ENCODE measurements around the gene DMD.

- TF ChIP-seq, protein P1, sequence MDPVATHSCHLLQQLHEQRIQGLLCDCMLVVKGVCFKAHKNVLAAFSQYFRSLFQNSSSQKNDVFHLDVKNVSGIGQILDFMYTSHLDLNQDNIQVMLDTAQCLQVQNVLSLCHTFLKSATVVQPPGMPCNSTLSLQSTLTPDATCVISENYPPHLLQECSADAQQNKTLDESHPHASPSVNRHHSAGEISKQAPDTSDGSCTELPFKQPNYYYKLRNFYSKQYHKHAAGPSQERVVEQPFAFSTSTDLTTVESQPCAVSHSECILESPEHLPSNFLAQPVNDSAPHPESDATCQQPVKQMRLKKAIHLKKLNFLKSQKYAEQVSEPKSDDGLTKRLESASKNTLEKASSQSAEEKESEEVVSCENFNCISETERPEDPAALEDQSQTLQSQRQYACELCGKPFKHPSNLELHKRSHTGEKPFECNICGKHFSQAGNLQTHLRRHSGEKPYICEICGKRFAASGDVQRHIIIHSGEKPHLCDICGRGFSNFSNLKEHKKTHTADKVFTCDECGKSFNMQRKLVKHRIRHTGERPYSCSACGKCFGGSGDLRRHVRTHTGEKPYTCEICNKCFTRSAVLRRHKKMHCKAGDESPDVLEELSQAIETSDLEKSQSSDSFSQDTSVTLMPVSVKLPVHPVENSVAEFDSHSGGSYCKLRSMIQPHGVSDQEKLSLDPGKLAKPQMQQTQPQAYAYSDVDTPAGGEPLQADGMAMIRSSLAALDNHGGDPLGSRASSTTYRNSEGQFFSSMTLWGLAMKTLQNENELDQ (CRISPR knock-in tag; IDR thresholded peaks at IDR 0.05; ENCODE audit: borderline replicate concordance): no peak
- TF ChIP-seq, protein P2, sequence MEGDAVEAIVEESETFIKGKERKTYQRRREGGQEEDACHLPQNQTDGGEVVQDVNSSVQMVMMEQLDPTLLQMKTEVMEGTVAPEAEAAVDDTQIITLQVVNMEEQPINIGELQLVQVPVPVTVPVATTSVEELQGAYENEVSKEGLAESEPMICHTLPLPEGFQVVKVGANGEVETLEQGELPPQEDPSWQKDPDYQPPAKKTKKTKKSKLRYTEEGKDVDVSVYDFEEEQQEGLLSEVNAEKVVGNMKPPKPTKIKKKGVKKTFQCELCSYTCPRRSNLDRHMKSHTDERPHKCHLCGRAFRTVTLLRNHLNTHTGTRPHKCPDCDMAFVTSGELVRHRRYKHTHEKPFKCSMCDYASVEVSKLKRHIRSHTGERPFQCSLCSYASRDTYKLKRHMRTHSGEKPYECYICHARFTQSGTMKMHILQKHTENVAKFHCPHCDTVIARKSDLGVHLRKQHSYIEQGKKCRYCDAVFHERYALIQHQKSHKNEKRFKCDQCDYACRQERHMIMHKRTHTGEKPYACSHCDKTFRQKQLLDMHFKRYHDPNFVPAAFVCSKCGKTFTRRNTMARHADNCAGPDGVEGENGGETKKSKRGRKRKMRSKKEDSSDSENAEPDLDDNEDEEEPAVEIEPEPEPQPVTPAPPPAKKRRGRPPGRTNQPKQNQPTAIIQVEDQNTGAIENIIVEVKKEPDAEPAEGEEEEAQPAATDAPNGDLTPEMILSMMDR (CRISPR knock-in tag; IDR thresholded peaks at IDR 0.05): no peak
- TF ChIP-seq JUNB (CRISPR knock-in tag; IDR thresholded peaks at IDR 0.05; ENCODE audit: borderline replicate concordance) (no peak), IRF2 (CRISPR knock-in tag; IDR thresholded peaks at IDR 0.05) (no peak), ZZZ3 (CRISPR knock-in tag; IDR thresholded peaks at IDR 0.05; ENCODE audit: borderline replicate concordance) (no peak), IKZF1 (IDR thresholded peaks at IDR 0.05) (no peak), SIN3A (IDR thresholded peaks at IDR 0.05; ENCODE audit: borderline replicate concordance, low read depth, low read length) (no peak), CHD2 (IDR thresholded peaks at IDR 0.05; ENCODE audit: low read depth, low read length) (no peak)
- TF ChIP-seq, protein P3, sequence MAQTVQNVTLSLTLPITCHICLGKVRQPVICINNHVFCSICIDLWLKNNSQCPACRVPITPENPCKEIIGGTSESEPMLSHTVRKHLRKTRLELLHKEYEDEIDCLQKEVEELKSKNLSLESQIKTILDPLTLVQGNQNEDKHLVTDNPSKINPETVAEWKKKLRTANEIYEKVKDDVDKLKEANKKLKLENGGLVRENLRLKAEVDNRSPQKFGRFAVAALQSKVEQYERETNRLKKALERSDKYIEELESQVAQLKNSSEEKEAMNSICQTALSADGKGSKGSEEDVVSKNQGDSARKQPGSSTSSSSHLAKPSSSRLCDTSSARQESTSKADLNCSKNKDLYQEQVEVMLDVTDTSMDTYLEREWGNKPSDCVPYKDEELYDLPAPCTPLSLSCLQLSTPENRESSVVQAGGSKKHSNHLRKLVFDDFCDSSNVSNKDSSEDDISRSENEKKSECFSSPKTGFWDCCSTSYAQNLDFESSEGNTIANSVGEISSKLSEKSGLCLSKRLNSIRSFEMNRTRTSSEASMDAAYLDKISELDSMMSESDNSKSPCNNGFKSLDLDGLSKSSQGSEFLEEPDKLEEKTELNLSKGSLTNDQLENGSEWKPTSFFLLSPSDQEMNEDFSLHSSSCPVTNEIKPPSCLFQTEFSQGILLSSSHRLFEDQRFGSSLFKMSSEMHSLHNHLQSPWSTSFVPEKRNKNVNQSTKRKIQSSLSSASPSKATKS (CRISPR knock-in tag; IDR thresholded peaks at IDR 0.05): no peak
Observed at GRCh38 chrX:32572644-32573043, 638.7 kb downstream of the DMD start.

Data from HepG2 (cell line).